Measurements from ENCODE around the gene MYLK4.

DNA sequence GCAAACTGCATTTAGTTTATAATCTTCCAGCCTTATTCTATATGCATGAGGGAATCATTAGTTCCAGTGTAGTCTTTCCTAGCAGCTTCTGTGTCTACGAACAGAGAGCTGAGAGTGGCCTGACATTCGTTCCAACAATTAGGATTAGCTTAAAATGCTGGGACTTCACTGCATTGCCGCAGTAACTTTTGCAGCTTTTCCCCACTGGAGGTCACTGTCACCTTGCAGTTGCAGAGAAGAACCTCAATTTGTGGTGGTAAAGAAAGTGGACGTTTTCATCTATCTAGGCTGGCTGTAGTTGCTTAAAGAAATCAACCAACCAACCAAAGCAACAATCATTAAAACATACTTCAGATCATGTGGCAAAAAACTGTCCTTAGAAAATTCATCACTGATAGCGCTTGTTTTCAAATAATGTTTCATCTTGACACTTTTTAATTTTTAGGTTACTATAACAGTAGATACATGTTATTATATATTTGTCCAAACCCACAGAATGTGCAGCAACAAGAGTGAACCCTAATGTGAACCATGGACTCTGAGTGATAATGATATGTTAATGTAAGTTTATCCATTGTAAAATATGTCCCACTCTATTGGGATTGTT lies 12.2 kb downstream of the MYLK4 start:
- TF ChIP-seq POLR2AphosphoS5 (IDR thresholded peaks at IDR 0.05; ENCODE audit: borderline replicate concordance, low read depth, low read length) (no peak), EZH2 (IDR thresholded peaks at IDR 0.05) (no peak)

All from SK-N-MC (cell line).